IMR-90 (cell line): ENCODE results near the gene DYSF. TPM values are rescaled to one million over a fixed set of nuclear protein-coding genes. Genes with fewer than 3 reads are reported as not detected.
A peak's percentile ranks its signal among the peaks of the same experiment; 100 is the strongest.

Experiments used
- ATAC-seq: fragments of 200-7000 bp; cut with Tn5 transposase; 2 replicates; pipeline ENCODE4 v1.9.1; 2020; ENCODE audit warnings: low read depth, mild to moderate bottlenecking, moderate library complexity
- BruUV-seq: library from RNA; stranded (reverse); fragments of 400-500 nt; replicated peaks from 2 replicates; lab custom pipeline; 2021; lab: Mats Ljungman, UMichigan
- CTCF ChIA-PET: fragments of 300-600 bp; formaldehyde crosslinking; extraction: SDS; loops from one replicate; lab custom pipeline; 2021; ENCODE audit warnings: antibody characterized with exemption; lab: Yijun Ruan, JAX
- POLR2A ChIA-PET: fragments of 300-600 bp; sonication (Branson Sonifier 250); formaldehyde crosslinking; loops from one replicate; lab custom pipeline; 2022; ENCODE audit warnings: antibody characterized with exemption; ENCODE audit not compliant: unreplicated experiment; lab: Charles Lee
- DNase-seq: peaks from one replicate; pipeline ENCODE4 v3.0.0; 2013
- H2AFZ ChIP-seq: replicated peaks from 2 replicates; pipeline ENCODE3; 2013; ENCODE audit warnings: low read length, mild to moderate bottlenecking; ENCODE audit not compliant: poor library complexity
- H2AK5ac ChIP-seq: 2 replicates; pipeline ENCODE4 v1.6.1; 2013; ENCODE audit warnings: low read depth, low read length, inconsistent platforms
- H2AK9ac ChIP-seq: replicated peaks from 2 replicates; pipeline ENCODE3; 2013; ENCODE audit warnings: mild to moderate bottlenecking, low read depth, low read length, moderate library complexity; ENCODE audit not compliant: poor library complexity
- H2BK120ac ChIP-seq: 2 replicates; pipeline ENCODE4 v1.6.1; 2013; ENCODE audit warnings: low read depth, low read length, inconsistent platforms
- H2BK15ac ChIP-seq: 3 replicates; pipeline ENCODE4 v1.6.1; 2013; ENCODE audit warnings: low read depth, low read length, inconsistent platforms
- H2BK20ac ChIP-seq: 2 replicates; pipeline ENCODE4 v1.6.1; 2013; ENCODE audit warnings: low read depth, mild to moderate bottlenecking, inconsistent platforms, low read length, moderate library complexity
- H2BK5ac ChIP-seq: 2 replicates; pipeline ENCODE4 v1.6.1; 2013; ENCODE audit warnings: mild to moderate bottlenecking, low read depth, low read length, inconsistent platforms; ENCODE audit not compliant: poor library complexity, severe bottlenecking
- H3K14ac ChIP-seq: replicated peaks from 2 replicates; pipeline ENCODE4 v1.6.1; 2013; ENCODE audit warnings: low read depth, low read length, inconsistent platforms
- H3K18ac ChIP-seq: 2 replicates; pipeline ENCODE4 v1.6.1; 2013; ENCODE audit warnings: low read depth, low read length, control low read depth
- H3K23ac ChIP-seq: 2 replicates; pipeline ENCODE4 v1.6.1; 2013; ENCODE audit warnings: low read depth, low read length, inconsistent platforms
- H3K27ac ChIP-seq: 2 replicates; pipeline ENCODE4 v1.5.1; 2013; ENCODE audit warnings: mild to moderate bottlenecking, control low read depth, low read length; ENCODE audit not compliant: insufficient read depth
- H3K27me3 ChIP-seq: 2 replicates; pipeline ENCODE4 v1.6.1; 2013; ENCODE audit warnings: low read length; ENCODE audit not compliant: control insufficient read depth, insufficient read depth
- H3K36me3 ChIP-seq: 2 replicates; pipeline ENCODE4 v1.6.1; 2013; ENCODE audit warnings: low read length, mixed read lengths; ENCODE audit not compliant: control insufficient read depth, insufficient read depth
- H3K4ac ChIP-seq: 2 replicates; pipeline ENCODE4 v1.6.1; 2013; ENCODE audit warnings: low read depth, low read length, inconsistent platforms
- H3K4me1 ChIP-seq: 2 replicates; pipeline ENCODE4 v1.6.1; 2013; ENCODE audit warnings: low read length, mixed read lengths; ENCODE audit not compliant: control insufficient read depth, insufficient read depth
- H3K4me2 ChIP-seq: 2 replicates; pipeline ENCODE4 v1.6.1; 2013; ENCODE audit warnings: low read depth, mild to moderate bottlenecking, control low read depth, low read length, moderate library complexity
- H3K4me3 ChIP-seq: 2 replicates; pipeline ENCODE4 v1.5.1; 2013; ENCODE audit warnings: low read depth, mild to moderate bottlenecking, control low read depth, low read length, moderate library complexity; ENCODE audit not compliant: insufficient read depth
- H3K56ac ChIP-seq: 2 replicates; pipeline ENCODE4 v1.6.1; 2013; ENCODE audit warnings: low read length, inconsistent platforms; ENCODE audit not compliant: insufficient read depth; ENCODE audit errors: extremely low read depth
- H3K79me1 ChIP-seq, 2 experiments: 2 replicates each; pipeline ENCODE4 v1.6.1; 2013; ENCODE audit warnings: low read length in 2 of 2, inconsistent platforms in 1 of 2, low read depth in 1 of 2
- H3K9ac ChIP-seq: 2 replicates; pipeline ENCODE4 v1.6.1; 2013; ENCODE audit warnings: low read depth, low read length, control low read depth
- H3K9me1 ChIP-seq: 2 replicates; pipeline ENCODE4 v1.6.1; 2013; ENCODE audit warnings: low read length, inconsistent platforms; ENCODE audit not compliant: insufficient read depth
- H3K9me3 ChIP-seq: 2 replicates; pipeline ENCODE4 v1.6.1; 2013; ENCODE audit warnings: low read length; ENCODE audit not compliant: control insufficient read depth, insufficient read depth
- H4K20me1 ChIP-seq: 2 replicates; pipeline ENCODE4 v1.6.1; 2013; ENCODE audit warnings: low read length, inconsistent platforms; ENCODE audit not compliant: insufficient read depth
- H4K5ac ChIP-seq: 2 replicates; pipeline ENCODE4 v1.6.1; 2013; ENCODE audit warnings: mild to moderate bottlenecking, low read depth, low read length, control low read depth
- H4K8ac ChIP-seq, 2 experiments: 2 replicates each; pipeline ENCODE4 v1.6.1; 2013; ENCODE audit warnings: low read depth in 2 of 2, low read length in 2 of 2, control low read depth in 1 of 2, inconsistent platforms in 1 of 2
- H4K91ac ChIP-seq: 2 replicates; pipeline ENCODE4 v1.6.1; 2013; ENCODE audit warnings: low read depth, low read length, inconsistent platforms; ENCODE audit not compliant: insufficient read depth
- BHLHE40 ChIP-seq: fragments of 150-350 bp; IDR thresholded peaks from 2 replicates; pipeline ENCODE4 v1.6.1; 2016; ENCODE audit warnings: mild to moderate bottlenecking, low read depth, low read length
- CEBPB ChIP-seq: IDR thresholded peaks from 2 replicates; pipeline ENCODE4 v1.6.1; 2012; ENCODE audit warnings: low read depth, low read length, improper control_type of control experiment
- CHD1 ChIP-seq: IDR thresholded peaks from 2 replicates; pipeline ENCODE4 v1.6.1; 2012; ENCODE audit warnings: low read depth, low read length, improper control_type of control experiment
- ELK1 ChIP-seq: fragments of 150-350 bp; IDR thresholded peaks from 2 replicates; pipeline ENCODE4 v1.6.1; 2016; ENCODE audit warnings: low read depth, mild to moderate bottlenecking, low read length, moderate library complexity, borderline replicate concordance
- MAFK ChIP-seq: IDR thresholded peaks from 2 replicates; pipeline ENCODE4 v1.6.1; 2012; ENCODE audit warnings: low read depth, low read length, improper control_type of control experiment
- MXI1 ChIP-seq: IDR thresholded peaks from 2 replicates; pipeline ENCODE4 v1.6.1; 2012; ENCODE audit warnings: low read depth, mild to moderate bottlenecking, low read length, moderate library complexity, borderline replicate concordance
- NFE2L2 ChIP-seq: fragments of 150-350 bp; IDR thresholded peaks from 2 replicates; pipeline ENCODE4 v1.6.1; 2016; ENCODE audit warnings: low read depth, mild to moderate bottlenecking, low read length
- POLR2A ChIP-seq: IDR thresholded peaks from 2 replicates; pipeline ENCODE4 v1.6.1; 2012; ENCODE audit warnings: mild to moderate bottlenecking, low read depth, low read length
- RAD21 ChIP-seq: IDR thresholded peaks from 2 replicates; pipeline ENCODE4 v1.6.1; 2012; ENCODE audit warnings: low read length, improper control_type of control experiment
- RCOR1 ChIP-seq: IDR thresholded peaks from 2 replicates; pipeline ENCODE4 v1.6.1; 2012; ENCODE audit warnings: mild to moderate bottlenecking, low read length, improper control_type of control experiment; ENCODE audit not compliant: insufficient replicate concordance
- RFX5 ChIP-seq: IDR thresholded peaks from 2 replicates; pipeline ENCODE4 v1.8.0; 2012; ENCODE audit warnings: low read depth, mild to moderate bottlenecking, low read length, moderate library complexity
- SMC3 ChIP-seq: fragments of 150-350 bp; IDR thresholded peaks from 2 replicates; pipeline ENCODE4 v1.6.1; 2016; ENCODE audit warnings: low read depth, mild to moderate bottlenecking, antibody characterized with exemption, low read length, moderate library complexity
- whole genome bisulfite sequencing, 2 experiments: methylation state at CpG; one replicate each; pipeline versions ENCODE4 v1.1.5 to v1.1.7; 2013; ENCODE audit warnings: missing lambda C conversion rate in 2 of 2; ENCODE audit not compliant: insufficient read length in 1 of 2; ENCODE audit errors: extremely low coverage in 2 of 2; 5-methylcytosine and 5-hydroxymethylcytosine counted together
- dilution Hi-C: fragments of 300-500 bp; cut with HindIII; formaldehyde crosslinking; loops from one replicate; pipeline ENCODE4 v1.14.3; 2018; ENCODE audit warnings: low sequenced_read_pairs; ENCODE audit not compliant: unreplicated experiment
- in situ Hi-C: fragments of 300-500 bp; cut with MboI; formaldehyde crosslinking; loops from 3 replicates; pipeline ENCODE4 v1.14.3; 2019; ENCODE audit warnings: low sequenced_read_pairs, inconsistent platforms, mixed read lengths
- intact Hi-C: fragments of 100-400 bp; cut with micrococcal nuclease; formaldehyde crosslinking; loops from 2 replicates; pipeline ENCODE4 v1.10.0; 2022
- polyA plus RNA-seq, 3 experiments: library from polyadenylated mRNA; depleted of rRNA; stranded (reverse); fragments of >200 nt; gene quantifications; 2 replicates each; pipeline ENCODE4 v1.2.3, GENCODE V29; 2012; ENCODE audit warnings: low replicate concordance in 1 of 3
- total RNA-seq: library from RNA; depleted of rRNA; stranded (reverse); fragments of >200 nt; gene quantifications from 2 replicates; pipeline ENCODE4 v1.2.3, GENCODE V29; 2012
- TF ChIP-seq, protein P1 (sequence below): fragments of 150-350 bp; IDR thresholded peaks from 2 replicates; pipeline ENCODE4 v1.6.1; 2017; ENCODE audit warnings: mild to moderate bottlenecking, antibody characterized with exemption, low read length, low read depth
- TF ChIP-seq, protein P2 (sequence below): conservative IDR thresholded peaks from 2 replicates; pipeline ENCODE4 v1.5.1; 2012; ENCODE audit warnings: mild to moderate bottlenecking, low read depth, low read length, improper control_type of control experiment

DYSF gene
- total and polyA plus RNA-seq, 2 of the 4 experiments (the other 2 are of a cell fraction), result 0.09 to 0.18 TPM

DNA sequence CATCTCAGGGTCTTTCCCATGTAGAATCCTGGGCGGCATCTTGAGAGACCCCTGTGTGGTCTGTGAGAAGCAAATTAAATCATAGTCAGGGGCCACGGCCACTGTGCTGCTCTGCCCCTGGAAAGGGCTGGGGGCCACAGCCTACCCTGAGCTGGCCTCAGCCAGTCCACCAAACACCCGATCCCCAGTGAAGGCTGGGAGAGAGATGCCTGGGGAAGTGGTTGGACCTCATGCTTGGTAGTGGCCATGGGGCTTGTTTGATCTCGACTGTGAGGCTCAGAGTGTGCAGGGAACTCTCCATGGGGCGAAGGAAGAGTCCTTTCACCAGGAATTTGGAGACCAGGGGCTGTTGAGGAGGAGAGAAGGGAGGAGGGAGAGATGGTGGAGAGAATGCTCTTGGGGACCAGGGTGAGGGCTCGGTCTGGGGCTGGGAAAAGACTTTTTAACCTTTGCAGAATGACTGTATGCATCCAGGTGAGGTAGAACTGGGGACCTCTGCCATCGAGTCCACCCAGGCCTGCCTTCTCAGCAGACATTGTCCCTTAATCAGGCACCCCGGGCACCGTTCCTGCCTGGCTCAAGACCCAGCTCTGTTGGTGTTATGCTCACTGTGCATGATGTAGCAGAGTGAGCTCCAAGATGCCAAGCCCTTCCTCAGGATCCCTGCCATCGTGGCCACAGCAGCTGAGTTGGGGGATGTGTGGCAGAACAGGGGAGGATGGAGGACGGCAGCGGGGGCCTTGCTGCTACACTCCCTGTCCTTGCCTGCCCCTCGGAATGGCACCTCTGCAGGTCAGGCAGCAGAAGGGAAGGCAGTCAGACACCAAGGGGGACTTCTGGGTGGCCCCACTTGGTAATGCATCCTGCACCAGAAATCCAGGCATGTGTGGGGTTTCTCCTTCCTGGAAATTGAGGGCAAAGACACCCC, 249.9 kb downstream of the DYSF start:
- Histone ChIP-seq H3K4me3 (no peak overlapping the region), H2AK5ac (no peak overlapping the region), H3K18ac (no peak overlapping the region), H3K36me3 (no peaks in the 10 kb centered on the region), H4K5ac (no peak overlapping the region), H3K23ac (no peak overlapping the region), H2BK15ac (no peak overlapping the region), H3K27me3 (peaks cover 60% of the 10 kb centered on the region), H4K8ac (no peak overlapping the region), H3K9me1 (no peaks in the 10 kb centered on the region), H4K91ac (no peak overlapping the region), H2BK120ac (no peak overlapping the region), H2BK5ac (no peak overlapping the region), H3K4ac (no peak overlapping the region), H3K79me1 (no peaks in the 10 kb centered on the region), H3K14ac (no peak overlapping the region), H3K27ac (no peak overlapping the region), H3K56ac (no peak overlapping the region), H2BK20ac (no peak overlapping the region), H4K20me1 (no peaks in the 10 kb centered on the region), H2AK9ac (no peak overlapping the region), H2AFZ (peak overlapping the region; percentile 29), H3K4me2 (no peak overlapping the region), H3K9ac (no peak overlapping the region), H3K4me1 (0 out of 2 replicates have a peak, but pooled peaks cover 2% of the 10 kb centered on the region), H3K9me3 (no peaks in the 10 kb centered on the region; the same call in 1 of the 2 replicates)
- dilution Hi-C loops (no loop called here), in situ Hi-C loops (no loop called here), intact Hi-C loops (no loop called here)
- BruUV-seq, result no TSS peak
- no peak for ATAC-seq
- ChIA-PET CTCF (no interaction called here), POLR2A (no interaction called here)
- WGBS, 2 experiments, result 80% methylated on average over 2 of the region's 13 CpGs; no CpG with 5 or more reads in 1 of the 2 experiments
- DNase-seq, result no peak
- TF ChIP-seq MAFK (no peak), RAD21 (no peak), POLR2A (no peak), NFE2L2 (no peak), SMC3 (no peak), CHD1 (no peak), RFX5 (no peak), CEBPB (no peak), RCOR1 (no peak), BHLHE40 (no peak), MXI1 (no peak), ELK1 (no peak)
- TF ChIP-seq, protein P1, sequence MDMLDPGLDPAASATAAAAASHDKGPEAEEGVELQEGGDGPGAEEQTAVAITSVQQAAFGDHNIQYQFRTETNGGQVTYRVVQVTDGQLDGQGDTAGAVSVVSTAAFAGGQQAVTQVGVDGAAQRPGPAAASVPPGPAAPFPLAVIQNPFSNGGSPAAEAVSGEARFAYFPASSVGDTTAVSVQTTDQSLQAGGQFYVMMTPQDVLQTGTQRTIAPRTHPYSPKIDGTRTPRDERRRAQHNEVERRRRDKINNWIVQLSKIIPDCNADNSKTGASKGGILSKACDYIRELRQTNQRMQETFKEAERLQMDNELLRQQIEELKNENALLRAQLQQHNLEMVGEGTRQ, result no peak
- TF ChIP-seq, protein P2, sequence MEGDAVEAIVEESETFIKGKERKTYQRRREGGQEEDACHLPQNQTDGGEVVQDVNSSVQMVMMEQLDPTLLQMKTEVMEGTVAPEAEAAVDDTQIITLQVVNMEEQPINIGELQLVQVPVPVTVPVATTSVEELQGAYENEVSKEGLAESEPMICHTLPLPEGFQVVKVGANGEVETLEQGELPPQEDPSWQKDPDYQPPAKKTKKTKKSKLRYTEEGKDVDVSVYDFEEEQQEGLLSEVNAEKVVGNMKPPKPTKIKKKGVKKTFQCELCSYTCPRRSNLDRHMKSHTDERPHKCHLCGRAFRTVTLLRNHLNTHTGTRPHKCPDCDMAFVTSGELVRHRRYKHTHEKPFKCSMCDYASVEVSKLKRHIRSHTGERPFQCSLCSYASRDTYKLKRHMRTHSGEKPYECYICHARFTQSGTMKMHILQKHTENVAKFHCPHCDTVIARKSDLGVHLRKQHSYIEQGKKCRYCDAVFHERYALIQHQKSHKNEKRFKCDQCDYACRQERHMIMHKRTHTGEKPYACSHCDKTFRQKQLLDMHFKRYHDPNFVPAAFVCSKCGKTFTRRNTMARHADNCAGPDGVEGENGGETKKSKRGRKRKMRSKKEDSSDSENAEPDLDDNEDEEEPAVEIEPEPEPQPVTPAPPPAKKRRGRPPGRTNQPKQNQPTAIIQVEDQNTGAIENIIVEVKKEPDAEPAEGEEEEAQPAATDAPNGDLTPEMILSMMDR, result no peak
